CD8-positive, alpha-beta memory T cell (primary cell): ENCODE results near the gene CIT. TPM values are rescaled to one million over a fixed set of nuclear protein-coding genes. Genes with fewer than 3 reads are reported as not detected.
A peak's percentile ranks its signal among the peaks of the same experiment; 100 is the strongest.

ENCODE experiments used
- CTCF ChIA-PET: fragments of 350-600 bp; sonication (Branson Sonifier 250); formaldehyde crosslinking; loops from one replicate; lab custom pipeline; 2021; ENCODE audit warnings: antibody characterized with exemption; lab: Charles Lee
- POLR2A ChIA-PET: fragments of 350-600 bp; sonication (Branson Sonifier 250); formaldehyde crosslinking; loops from one replicate; lab custom pipeline; 2021; ENCODE audit warnings: antibody characterized with exemption; lab: Charles Lee
- DNase-seq, 5 donors: peaks; one replicate each; pipeline versions ENCODE4 v3.0.0 to v3.0.0-alpha.2; 2020 to 2022; ENCODE audit warnings: mixed read lengths in 1 of 5
- H3K27ac ChIP-seq: one replicate; pipeline ENCODE4 v1.7.0; 2013; ENCODE audit warnings: low read depth, mild to moderate bottlenecking, low read length, moderate library complexity
- H3K27me3 ChIP-seq: 2 replicates; pipeline ENCODE4 v1.7.0; 2013; ENCODE audit warnings: low read length, mild to moderate bottlenecking; ENCODE audit not compliant: insufficient read depth, poor library complexity, severe bottlenecking
- H3K36me3 ChIP-seq: 2 replicates; pipeline ENCODE4 v1.7.0; 2013; ENCODE audit warnings: mild to moderate bottlenecking, low read length, moderate library complexity; ENCODE audit not compliant: insufficient read depth
- H3K4me1 ChIP-seq: 2 replicates; pipeline ENCODE4 v1.7.0; 2013; ENCODE audit warnings: mild to moderate bottlenecking, low read length, moderate library complexity; ENCODE audit not compliant: insufficient read depth
- H3K4me3 ChIP-seq: 2 replicates; pipeline ENCODE4 v1.7.0; 2013; ENCODE audit warnings: mild to moderate bottlenecking, low read length
- H3K9me3 ChIP-seq: 2 replicates; pipeline ENCODE4 v1.7.0; 2013; ENCODE audit warnings: mild to moderate bottlenecking, low read length
- H3K27ac Mint-ChIP-seq, 8 donors: one replicate each; pipeline ENCODE4 v1.8.0; 2020 to 2021; ENCODE audit warnings: mixed read lengths in 8 of 8, mild to moderate bottlenecking in 6 of 8, inconsistent platforms in 3 of 8, moderate library complexity in 3 of 8
- H3K27me3 Mint-ChIP-seq, 2 donors: one replicate each; pipeline ENCODE4 v1.8.0; 2020 to 2021; ENCODE audit warnings: mixed read lengths in 2 of 2, mild to moderate bottlenecking in 1 of 2, moderate library complexity in 1 of 2
- H3K36me3 Mint-ChIP-seq, 3 donors: one replicate each; pipeline ENCODE4 v1.8.0; 2020 to 2021; ENCODE audit warnings: mixed read lengths in 3 of 3, inconsistent platforms in 1 of 3, mild to moderate bottlenecking in 1 of 3
- H3K4me1 Mint-ChIP-seq, 3 donors: one replicate each; pipeline ENCODE4 v1.8.0; 2020 to 2021; ENCODE audit warnings: mixed read lengths in 3 of 3, inconsistent platforms in 1 of 3, mild to moderate bottlenecking in 1 of 3
- H3K4me3 Mint-ChIP-seq, 7 donors: one replicate each; pipeline ENCODE4 v1.8.0; 2020 to 2021; ENCODE audit warnings: mixed read lengths in 7 of 7, mild to moderate bottlenecking in 6 of 7, moderate library complexity in 4 of 7, inconsistent platforms in 2 of 7
- H3K9me3 Mint-ChIP-seq, 5 donors: one replicate each; pipeline ENCODE4 v1.8.0; 2020 to 2022; ENCODE audit warnings: mixed read lengths in 5 of 5, mild to moderate bottlenecking in 3 of 5, moderate library complexity in 2 of 5, inconsistent platforms in 1 of 5
- polyA plus RNA-seq: library from polyadenylated mRNA; unstranded; fragments of 300-500 nt; fragmentation: Illumina TruSeq; gene quantifications from one replicate; pipeline ENCODE4 v1.2.3, GENCODE V29; 2021
- total RNA-seq, 2 experiments: library from RNA; stranded (reverse); gene quantifications; one replicate each; pipeline ENCODE4 v1.2.3, GENCODE V29; 2021

Gene CIT
- total and polyA plus RNA-seq, 3 experiments from 2014 or later, result 0.61 to 19.3 (median 17.6) TPM

DNA sequence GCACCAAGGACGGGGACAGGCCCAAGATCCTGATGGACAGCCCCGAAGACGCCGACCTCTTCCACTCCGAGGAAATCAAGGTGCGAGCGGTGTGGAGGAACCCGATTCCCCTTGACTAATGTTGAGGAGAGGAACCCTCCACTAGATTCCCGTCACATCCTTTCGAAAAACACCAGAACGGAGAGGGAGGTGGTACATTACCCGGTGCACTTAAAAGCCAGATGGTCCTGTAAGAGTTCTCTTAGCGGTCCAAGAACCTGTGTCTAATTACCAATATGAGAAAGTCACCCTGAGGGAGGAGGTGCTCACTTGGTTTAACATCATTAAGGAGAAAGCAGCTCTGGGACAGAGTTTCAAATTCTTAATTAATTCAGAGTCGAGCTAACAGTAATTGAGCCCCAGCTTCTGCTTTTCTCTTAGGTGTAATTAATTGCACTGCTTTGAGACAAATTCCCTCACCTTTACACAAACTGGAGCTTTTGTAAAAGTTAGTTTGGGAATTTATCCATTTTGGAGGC is 208.7 kb downstream of the CIT start:
- Mint-ChIP-seq H3K27ac (peak overlapping the region; percentile 84 to 98 (median 94)), H3K9me3 (no peaks in the 10 kb centered on the region), H3K4me3 (peak overlapping the region; percentile 87 to 96 (median 90)), H3K4me1 (peaks cover 58 to 66% (median 64%) of the 10 kb centered on the region in 3 donors), H3K27me3 (no peaks in the 10 kb centered on the region), H3K36me3 (peaks cover 0 to 46% (median 10%) of the 10 kb centered on the region in 3 donors)
- peak overlapping the region; percentile 98 for H3K4me3 ChIP-seq
- ChIA-PET CTCF (interaction anchor here (1.2 to 1.9 kb wide), 9 partner anchors 9 to 1292 kb away, joined by 3 to 9 read pairs (median 4); partner anchors contain the start of gene SUDS3), POLR2A (interaction anchor here (0.6 to 0.8 kb wide), 4 partner anchors 230 to 1295 kb away, joined by 3 to 4 read pairs (median 3); partner anchors contain the start of genes SUDS3 and TAOK3)
- H3K27me3 ChIP-seq, result no peaks in the 10 kb centered on the region
- no peaks in the 10 kb centered on the region for H3K9me3 ChIP-seq
- DNase-seq, result no peak
- peak overlapping the region; percentile 95 for H3K27ac ChIP-seq
- peaks cover 37% of the 10 kb centered on the region for H3K4me1 ChIP-seq
- H3K36me3 ChIP-seq, result peaks cover 16% of the 10 kb centered on the region

DNA sequence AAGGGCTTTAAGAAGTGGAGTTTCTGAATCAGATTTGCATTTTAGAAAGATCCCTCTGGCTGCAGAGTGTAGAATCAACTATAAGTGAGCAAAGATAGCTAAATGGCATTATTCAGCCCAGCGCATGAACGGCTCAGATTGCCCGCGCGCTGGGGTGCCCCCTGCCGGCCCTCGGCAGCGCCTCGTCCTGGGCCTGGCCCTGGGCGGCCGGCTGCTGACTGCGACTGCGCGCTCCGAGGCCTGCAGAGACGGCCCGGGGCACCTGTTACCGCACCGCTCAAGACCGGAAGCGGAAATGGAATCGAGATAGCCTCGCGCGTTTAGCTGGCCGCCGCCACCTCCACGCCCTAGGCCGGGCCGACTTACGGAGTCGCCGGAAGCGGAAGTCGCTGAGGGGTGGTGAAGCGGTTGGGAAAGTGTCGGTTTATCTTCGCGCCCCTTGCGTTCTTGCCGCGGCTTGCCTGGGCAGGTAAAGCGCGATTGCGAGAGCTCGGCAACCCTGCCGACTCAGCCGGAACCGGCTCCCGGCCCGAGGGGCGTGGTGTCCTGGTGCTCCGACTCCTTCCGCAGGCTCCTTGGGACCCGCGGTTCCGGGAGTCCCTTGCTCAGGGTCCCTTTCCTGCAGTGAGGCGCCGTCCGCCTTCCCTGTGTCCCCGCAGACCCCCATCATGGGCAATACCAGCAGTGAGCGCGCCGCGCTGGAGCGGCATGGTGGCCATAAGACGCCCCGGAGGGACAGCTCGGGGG is 209.4 kb downstream of the CIT start, which contains the start of gene PRKAB1:
Gene PRKAB1 (plus strand): TSS at position 557 of the 747 bp plus-strand sequence. CDS start 112 bp downstream, at position 669.
- H3K27me3 Mint-ChIP-seq, result no peaks in the 10 kb centered on the region
- peak within 1 kb of the TSS; percentile 98 for H3K4me3 ChIP-seq
- H3K9me3 Mint-ChIP-seq, result no peaks in the 10 kb centered on the region
- peak within 1 kb of the TSS; percentile 87 to 96 (median 90) for H3K4me3 Mint-ChIP-seq
- H3K27me3 ChIP-seq, result no peaks in the 10 kb centered on the region
- no peaks in the 10 kb centered on the region for H3K9me3 ChIP-seq
- H3K27ac ChIP-seq, result peak within 1 kb of the TSS; percentile 95
- peaks cover 37% of the 10 kb centered on the region for H3K4me1 ChIP-seq
- H3K4me1 Mint-ChIP-seq, result peaks cover 52 to 60% (median 58%) of the 10 kb centered on the region in 3 donors
- DNase-seq, result peak; percentile 94 to 98 (median 95)
- POLR2A ChIA-PET, result interaction anchor here (0.6 to 0.9 kb wide), 3 partner anchors 13 to 1295 kb away, joined by 3 read pairs; partner anchors contain the start of genes SUDS3 and TAOK3
- peak within 1 kb of the TSS; percentile 84 to 98 (median 94) for H3K27ac Mint-ChIP-seq
- CTCF ChIA-PET, result interaction anchor here (0.7 to 1.9 kb wide), 13 partner anchors 8 to 1291 kb away, joined by 3 to 9 read pairs (median 3); partner anchors contain the start of gene SUDS3
- H3K36me3 ChIP-seq, result peaks cover 14% of the 10 kb centered on the region
- peaks cover 0 to 40% (median 10%) of the 10 kb centered on the region in 3 donors for H3K36me3 Mint-ChIP-seq

DNA sequence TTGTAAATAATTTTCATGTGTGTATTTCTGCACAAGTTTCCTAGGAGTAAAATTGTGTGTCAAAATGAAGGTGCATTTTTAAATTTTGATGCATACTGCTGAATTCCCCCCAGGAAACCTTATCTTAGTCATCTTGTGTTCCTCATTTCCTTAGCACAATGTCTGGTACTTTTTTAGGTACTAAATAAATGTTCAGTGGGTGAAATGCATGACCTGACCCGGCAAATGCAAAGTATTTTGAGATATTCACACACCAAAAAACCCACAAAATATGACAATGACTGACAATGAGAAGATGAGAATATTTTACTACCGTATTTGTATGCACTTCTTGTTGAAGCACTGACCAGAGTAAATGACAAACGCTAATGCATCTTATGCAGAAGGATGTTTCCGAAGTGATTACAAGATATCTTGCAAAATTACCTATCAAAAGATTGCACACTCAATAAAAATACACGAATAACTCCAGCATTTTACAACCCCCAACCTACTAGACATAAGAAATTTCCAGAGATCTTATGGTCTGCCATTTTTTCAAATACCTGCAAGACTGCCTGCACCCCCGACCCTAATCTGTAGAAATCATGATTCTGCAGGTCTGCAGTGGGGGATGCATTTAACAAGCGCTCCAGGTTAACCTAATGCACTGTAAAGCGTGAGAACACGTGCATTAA is 210.1 kb downstream of the CIT start:
- Mint-ChIP-seq H3K27me3 (no peaks in the 10 kb centered on the region), H3K4me1 (peaks cover 47 to 52% (median 52%) of the 10 kb centered on the region in 3 donors), H3K36me3 (peaks cover 0 to 33% (median 10%) of the 10 kb centered on the region in 3 donors), H3K27ac (peak overlapping the region; percentile 63 to 97 (median 89)), H3K4me3 (peak overlapping the region; percentile 87 to 96 (median 90)), H3K9me3 (no peaks in the 10 kb centered on the region)
- Histone ChIP-seq H3K4me1 (peaks cover 37% of the 10 kb centered on the region), H3K9me3 (no peaks in the 10 kb centered on the region), H3K27ac (peak overlapping the region; percentile 71), H3K4me3 (peak overlapping the region; percentile 98), H3K27me3 (no peaks in the 10 kb centered on the region), H3K36me3 (peaks cover 10% of the 10 kb centered on the region)
- ChIA-PET POLR2A (interaction anchor here (0.9 kb wide), 1 partner anchor 14 kb away, joined by 3 read pairs; no protein-coding TSS in a partner anchor), CTCF (interaction anchor here (0.7 to 1.9 kb wide), 13 partner anchors 7 to 1291 kb away, joined by 3 to 9 read pairs (median 3); partner anchors contain the start of gene SUDS3)
- no peak for DNase-seq

DNA sequence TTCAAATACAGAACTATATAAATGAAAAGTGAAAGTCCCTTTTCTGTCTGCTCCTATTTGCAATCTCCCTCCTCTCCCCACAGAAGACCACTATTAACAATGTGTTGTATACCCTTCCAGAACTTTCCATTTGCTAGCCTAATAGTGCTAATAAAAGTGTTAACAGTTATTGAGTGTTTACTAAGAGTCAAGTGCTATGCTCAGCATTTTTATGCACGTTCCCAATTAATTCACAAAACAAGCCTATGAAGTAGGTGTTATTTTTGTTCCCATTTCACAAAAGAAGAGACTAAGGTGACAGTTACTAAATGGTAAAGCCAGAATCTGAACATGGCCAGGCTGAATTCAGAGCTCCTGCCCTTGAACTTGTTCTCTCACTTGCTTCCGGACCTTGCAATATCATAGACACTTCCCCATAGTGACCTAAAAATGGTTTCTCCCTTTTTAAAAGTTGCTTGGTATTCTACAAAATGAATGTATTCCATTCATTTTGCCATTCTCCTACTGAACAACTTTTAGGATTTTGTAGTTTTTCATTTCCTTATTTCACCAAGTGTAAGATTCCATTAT is 210.8 kb downstream of the CIT start:
- CTCF ChIA-PET, result no interaction called here
- peak overlapping the region; percentile 43 to 95 (median 78) for H3K4me3 Mint-ChIP-seq

DNA sequence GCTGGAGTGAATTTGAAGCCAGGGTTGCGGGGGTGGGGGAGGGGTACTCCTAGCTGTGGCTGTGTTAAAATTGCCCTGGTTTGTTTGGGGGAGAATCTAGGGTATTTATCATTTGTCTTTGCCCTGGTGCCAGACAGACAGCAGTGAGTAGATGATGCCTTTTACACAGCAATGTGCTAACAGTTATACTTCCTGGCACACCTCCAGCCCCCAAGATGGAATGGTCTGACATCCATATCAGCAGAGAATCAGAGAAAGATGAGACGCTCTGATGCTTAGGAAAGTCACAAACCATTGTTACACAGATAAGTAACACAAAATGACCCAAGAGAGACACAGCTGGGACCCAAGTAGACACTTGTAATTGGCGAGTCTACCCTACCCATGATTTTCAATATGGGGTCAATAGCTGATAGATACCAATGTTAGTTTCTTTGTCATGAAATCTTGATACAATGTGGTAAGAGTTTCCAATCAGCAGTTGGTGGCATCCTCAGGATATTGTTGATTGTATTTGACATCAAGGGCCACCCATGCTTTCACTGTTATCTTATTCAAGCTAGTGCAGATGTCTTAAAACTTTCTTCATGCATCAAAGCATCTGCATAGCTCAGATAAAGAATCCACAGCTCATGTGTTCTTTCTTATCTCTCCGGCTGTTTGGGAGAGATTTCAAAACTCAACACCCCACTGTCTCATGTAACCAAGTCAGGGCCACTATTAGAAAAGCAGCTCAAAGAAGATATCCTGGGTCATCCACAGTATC is 211.8 kb downstream of the CIT start:
- Mint-ChIP-seq H3K27ac (peak overlapping the region in 1 of 8 donors; percentile 64), H3K4me1 (peaks cover 33 to 37% (median 37%) of the 10 kb centered on the region in 3 donors), H3K27me3 (peaks cover 1 to 2% of the 10 kb centered on the region in 2 donors), H3K36me3 (peaks cover 0 to 18% (median 6%) of the 10 kb centered on the region in 3 donors), H3K4me3 (peak overlapping the region in 1 of 7 donors; percentile 8), H3K9me3 (no peaks in the 10 kb centered on the region)
- Histone ChIP-seq H3K27me3 (no peaks in the 10 kb centered on the region), H3K9me3 (no peaks in the 10 kb centered on the region), H3K36me3 (peaks cover 5% of the 10 kb centered on the region), H3K4me3 (no peak overlapping the region), H3K27ac (peak overlapping the region; percentile 71), H3K4me1 (peaks cover 35% of the 10 kb centered on the region)
- CTCF ChIA-PET, result interaction anchor here (1.1 kb wide), 1 partner anchor 9 kb away, joined by 3 read pairs; no protein-coding TSS in a partner anchor
- DNase-seq, result no peak
- POLR2A ChIA-PET, result no interaction called here

More for the DNA sequence above, 210.8 kb downstream of the CIT start:
- Mint-ChIP-seq H3K27ac (peak overlapping the region; percentile 47 to 97 (median 83)), H3K4me1 (peaks cover 41 to 46% (median 45%) of the 10 kb centered on the region in 3 donors), H3K27me3 (peaks cover 0 to under 1% of the 10 kb centered on the region in 2 donors), H3K36me3 (peaks cover 0 to 26% (median 9%) of the 10 kb centered on the region in 3 donors), H3K9me3 (no peaks in the 10 kb centered on the region)
- Histone ChIP-seq H3K27ac (peak overlapping the region; percentile 71), H3K36me3 (peaks cover 10% of the 10 kb centered on the region), H3K27me3 (no peaks in the 10 kb centered on the region), H3K4me3 (peak overlapping the region; percentile 98), H3K9me3 (no peaks in the 10 kb centered on the region), H3K4me1 (peaks cover 37% of the 10 kb centered on the region)
- POLR2A ChIA-PET, result no interaction called here
- DNase-seq, result no peak

DNA sequence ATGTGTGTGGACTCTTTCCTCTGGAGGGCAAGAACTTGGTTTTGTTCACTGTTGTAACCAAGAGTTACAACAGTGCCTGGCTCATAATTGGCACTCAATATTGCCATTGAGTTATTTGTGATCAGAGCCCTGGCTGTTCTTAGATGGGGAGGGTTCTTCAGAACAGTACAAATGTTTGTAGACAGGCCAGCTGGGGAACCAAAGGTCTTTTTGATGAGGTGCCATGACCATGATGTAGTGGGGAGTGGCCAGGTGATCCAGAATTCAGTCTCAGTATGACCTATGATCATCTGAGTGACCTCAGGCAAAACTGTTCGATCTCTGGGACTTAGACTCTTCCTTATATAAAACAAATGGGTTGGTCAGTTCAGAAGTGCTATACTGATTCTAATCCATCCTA is 212.5 kb downstream of the CIT start:
- no peaks in the 10 kb centered on the region for H3K36me3 ChIP-seq
- peak overlapping the region; percentile 71 for H3K27ac ChIP-seq
- Mint-ChIP-seq H3K4me3 (peak overlapping the region in 1 of 7 donors; percentile 8), H3K27ac (no peak overlapping the region), H3K36me3 (peaks cover 0 to 11% (median 2%) of the 10 kb centered on the region in 3 donors), H3K9me3 (no peaks in the 10 kb centered on the region), H3K27me3 (peaks cover 2 to 6% of the 10 kb centered on the region in 2 donors), H3K4me1 (peaks cover 33 to 36% (median 36%) of the 10 kb centered on the region in 3 donors)
- CTCF ChIA-PET, result interaction anchor here (1.1 kb wide), 1 partner anchor 8 kb away, joined by 3 read pairs; no protein-coding TSS in a partner anchor
- no peak for DNase-seq
- POLR2A ChIA-PET, result no interaction called here
- H3K4me1 ChIP-seq, result peaks cover 28% of the 10 kb centered on the region
- H3K4me3 ChIP-seq, result no peak overlapping the region
- H3K27me3 ChIP-seq, result no peaks in the 10 kb centered on the region
- H3K9me3 ChIP-seq, result no peaks in the 10 kb centered on the region
